ENCODE results near the gene ACAT1.
"Not testable (repeated sequence)": the region's sequence is repeated elsewhere in the genome, so short reads cannot be mapped to it uniquely, and the experiment has no call there.

ACAT1 gene

GRCh38 chr11:108121274-108122155 lies at the start of gene ACAT1:
Gene ACAT1, plus strand, starts transcription at chr11:108121567. Its CDS starts 40 bp downstream, at chr11:108121607.
- peak; percentile 91 for DNase-seq

- no peak for DNase-seq
Observed at GRCh38 chr11:108084811-108085210, 36.6 kb upstream of the ACAT1 start.

DNA sequence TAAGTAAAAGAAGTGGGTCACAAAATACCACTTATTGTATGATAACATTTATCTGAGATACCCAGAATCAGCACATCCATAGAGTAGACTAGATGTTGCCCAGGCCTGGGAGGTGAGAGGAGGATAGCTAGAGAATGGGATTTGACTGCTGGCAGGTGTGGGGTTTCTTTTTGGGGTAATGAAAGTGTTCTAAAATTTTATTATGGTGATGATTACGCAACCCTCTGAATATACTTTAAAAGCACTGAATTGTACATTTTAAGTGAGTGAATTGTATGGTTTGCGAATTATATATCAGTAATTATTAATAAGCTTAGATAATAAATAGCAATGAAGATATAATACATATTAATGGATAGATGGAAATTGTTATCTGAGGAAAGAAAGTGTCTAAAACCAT lies 35.7 kb upstream of the ACAT1 start:
- no peak for DNase-seq

GRCh38 chr11:108092134-108092533 lies 29.2 kb upstream of the ACAT1 start:
- DNase-seq, result no peak

DNA sequence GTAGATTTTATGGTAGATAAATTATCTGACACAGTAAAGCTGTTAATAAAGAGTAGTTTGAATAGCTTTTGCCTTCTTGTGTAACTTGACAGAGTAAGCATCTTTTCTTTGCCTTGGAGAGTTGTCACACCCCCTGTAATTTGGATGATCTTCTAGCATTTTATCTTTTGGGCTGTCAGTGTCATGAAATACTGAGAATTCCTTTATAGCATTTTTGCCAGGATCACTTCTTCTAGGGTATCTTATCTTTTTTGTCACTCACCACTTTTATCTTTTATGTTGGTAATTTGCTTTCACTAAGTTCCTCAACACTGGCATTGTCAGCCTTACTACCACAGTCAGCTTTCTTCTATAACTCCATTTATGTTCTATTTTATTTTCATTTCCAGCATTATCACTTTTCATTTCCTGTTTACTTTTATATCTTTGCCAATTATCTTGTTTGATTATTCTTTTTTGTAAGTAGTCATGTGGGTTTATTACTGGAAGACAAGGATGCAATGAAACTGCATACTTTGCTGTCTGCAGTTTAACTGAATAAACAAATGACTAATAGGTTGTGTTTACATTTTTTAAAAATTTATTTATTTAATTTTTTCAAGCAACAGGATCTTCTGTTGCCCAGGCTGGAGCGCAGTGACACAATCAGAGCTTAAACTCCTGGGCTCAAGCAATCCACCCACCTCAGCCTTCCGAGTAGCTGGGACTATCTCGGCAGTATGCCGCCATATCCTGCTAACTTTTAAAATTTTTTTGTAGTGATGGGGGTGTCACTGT lies 28.1 kb upstream of the ACAT1 start:
- no peak for DNase-seq

DNA sequence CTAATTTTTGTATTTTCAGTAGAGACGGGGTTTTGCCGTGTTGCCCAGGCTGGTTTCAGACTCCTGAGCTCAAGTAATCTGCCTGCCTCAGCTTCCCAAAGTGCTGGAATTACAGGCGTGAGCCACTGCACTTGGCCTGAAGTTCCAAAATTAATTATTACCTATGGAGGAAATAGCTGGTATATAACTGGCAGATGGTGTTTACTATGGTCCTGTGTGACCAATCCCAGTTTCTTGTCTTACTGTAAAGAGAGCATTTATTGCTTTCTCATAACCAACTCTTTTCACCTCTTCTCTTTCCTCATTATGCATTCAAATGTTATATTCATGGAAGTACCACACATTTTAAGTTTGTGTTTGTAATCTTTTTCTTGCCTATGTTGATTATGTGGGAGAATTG lies 24.2 kb upstream of the ACAT1 start:
- no peak for DNase-seq

GRCh38 chr11:108101090-108101775 lies 20.1 kb upstream of the ACAT1 start:
- no peak for DNase-seq

DNA sequence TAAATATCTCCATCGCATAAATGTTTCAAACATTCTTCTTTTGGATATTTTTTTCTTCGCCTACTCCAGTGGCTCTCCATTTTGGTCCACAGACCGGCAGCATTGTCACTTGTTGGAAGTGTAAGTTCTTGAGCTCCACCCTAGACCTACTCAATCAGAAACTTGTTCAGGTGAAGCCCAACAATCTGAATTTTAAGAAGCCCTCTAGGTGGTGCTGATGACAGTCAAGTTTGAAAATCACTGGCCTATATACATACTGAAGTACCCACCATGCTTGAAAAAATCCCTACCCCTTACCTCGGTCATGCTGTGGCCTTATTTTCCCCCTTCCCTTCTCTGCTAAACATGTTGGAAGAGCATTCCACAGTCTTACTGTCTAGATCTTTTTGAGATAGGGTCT lies 10.2 kb upstream of the ACAT1 start:
- no peak for DNase-seq

DNA sequence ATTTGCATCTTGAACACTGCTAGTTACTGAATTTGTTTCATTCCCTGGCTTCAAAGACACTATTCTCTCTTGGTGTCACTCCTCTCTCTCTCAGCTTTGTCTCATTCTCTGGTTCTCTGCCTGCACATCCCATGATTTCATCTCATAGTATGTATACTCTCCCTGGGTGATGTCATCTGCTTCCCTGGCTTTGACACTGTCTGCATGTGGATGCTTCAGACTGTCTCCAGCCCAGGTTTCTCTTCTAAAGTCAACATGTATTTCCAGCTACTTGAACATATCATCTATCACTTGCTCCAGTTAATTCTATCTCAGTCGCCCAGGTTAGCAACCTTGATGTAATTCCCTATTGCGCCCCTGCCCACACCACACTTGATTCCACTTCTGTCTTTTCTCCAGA lies 9.3 kb upstream of the ACAT1 start:
- DNase-seq, result no peak

DNA sequence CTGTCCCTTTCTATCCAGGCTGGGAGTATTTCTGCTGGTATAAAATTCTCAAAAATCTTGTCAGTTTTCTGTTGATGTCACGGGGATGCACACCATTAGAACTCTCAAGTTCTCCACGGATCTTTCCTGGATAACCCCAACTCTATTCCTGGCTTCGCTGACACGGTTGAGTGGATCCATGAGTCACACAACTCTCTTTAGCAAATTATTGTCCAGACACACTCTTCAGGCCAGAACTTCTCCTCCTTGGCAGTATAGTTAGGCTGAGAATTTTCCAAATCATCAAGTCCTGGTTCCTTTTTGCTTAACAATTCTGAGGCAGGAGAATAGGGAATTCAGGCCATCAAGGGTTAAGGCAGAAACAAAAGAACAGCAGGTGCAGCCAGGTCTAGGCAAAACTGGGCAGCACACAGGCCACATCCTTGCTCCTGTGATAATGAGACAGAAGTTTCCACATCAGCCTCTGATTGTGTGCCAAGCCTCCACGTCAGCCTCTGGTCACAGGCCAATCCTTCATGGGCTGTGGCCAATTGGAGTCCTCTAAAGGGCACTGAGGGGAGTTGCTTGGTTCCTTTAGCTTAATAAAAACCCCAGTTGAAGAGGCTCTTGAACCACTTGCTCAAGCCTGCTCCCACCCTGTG lies 5.7 kb upstream of the ACAT1 start:
- peak; percentile 99 for DNase-seq

DNA sequence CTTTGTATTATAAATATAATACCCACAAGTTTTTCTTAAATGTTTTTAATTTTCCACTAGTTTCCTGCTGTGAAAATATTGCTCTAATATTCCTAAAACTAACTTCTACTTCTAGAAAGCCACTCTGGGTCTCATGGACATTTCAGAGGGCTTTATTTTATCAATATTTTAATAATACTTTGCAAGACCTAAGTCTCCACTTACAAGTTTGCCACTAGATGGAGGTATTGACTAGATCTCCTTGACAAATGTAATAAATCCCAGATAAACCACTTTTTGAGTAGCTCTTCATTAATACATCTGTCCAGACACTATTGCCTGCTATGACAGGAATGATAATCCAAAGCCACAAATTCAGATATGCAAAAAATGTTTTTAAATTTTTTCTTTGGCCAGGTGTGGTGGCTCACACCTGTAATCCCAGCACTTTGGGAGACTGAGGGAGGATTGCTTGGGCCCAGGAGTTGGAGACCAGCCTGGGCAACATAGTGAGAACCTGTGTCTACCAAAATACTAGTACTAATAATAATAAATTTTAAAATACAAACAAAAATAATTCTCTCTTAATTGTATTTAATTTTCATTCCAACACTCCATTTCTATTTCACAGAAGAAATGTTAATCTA lies 3.5 kb upstream of the ACAT1 start:
- DNase-seq, result peak; percentile 76

DNA sequence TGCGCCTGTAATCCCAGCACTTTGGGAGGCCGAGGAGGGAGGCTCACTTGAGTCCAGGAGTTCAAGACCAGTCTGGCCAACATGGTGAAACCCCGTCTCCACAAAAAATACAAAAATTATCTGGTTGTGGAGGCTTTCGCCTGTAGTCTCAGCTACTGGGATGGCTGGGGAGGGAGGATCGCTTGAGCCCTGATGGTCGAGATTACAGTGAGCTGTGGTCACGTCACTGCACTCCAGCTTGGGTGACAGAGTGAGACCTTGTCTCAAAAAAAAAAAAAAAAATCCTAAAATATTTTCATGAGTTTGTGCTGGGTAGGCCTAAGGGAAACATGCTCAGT lies 462 bp upstream of the ACAT1 start:
- DNase-seq, result not testable (repeated sequence)

- DNase-seq, result peak; percentile 65
Observed at GRCh38 chr11:108122166-108122628, 830 bp downstream of the ACAT1 start.

DNA sequence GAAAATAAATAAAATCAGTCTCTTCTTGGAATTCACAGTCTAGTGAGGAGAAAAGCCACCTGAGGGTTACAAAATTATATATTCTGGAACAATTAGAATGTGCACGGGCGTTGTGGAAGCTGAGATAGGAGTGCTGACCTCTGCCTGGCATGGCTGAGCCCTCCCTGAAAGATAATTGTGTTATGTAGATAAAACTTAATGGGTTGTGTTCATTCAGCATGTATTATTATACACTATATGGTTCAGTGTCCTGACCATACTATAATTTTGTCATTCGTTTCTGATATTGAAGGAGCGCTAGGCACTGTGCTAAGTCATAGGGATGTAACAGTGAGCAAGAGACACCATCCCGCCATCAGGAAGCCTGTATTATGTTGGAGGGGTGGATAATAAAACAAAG lies 3.7 kb downstream of the ACAT1 start:
- DNase-seq, result no peak

GRCh38 chr11:108128772-108129171 lies 7.4 kb downstream of the ACAT1 start:
- DNase-seq, result no peak

DNA sequence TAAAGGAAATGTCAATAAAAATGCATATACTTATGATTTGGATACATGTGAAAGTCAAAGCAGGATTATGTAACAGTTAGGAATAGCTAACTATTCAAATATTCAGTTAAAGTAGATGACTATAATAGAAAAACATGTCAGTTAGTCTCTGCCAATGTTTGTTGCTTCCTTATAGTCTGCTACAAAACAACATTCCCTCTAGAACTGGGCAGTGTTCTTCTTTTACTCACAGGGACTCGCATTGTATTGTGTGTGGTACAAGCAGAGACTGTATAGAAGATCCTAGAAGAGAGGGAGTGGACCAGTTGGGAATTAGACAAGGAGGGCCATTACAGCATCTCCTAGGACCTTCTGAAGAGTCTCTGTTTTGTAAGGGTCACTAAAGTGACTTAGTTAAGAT lies 10.6 kb downstream of the ACAT1 start:
- DNase-seq, result no peak

DNA sequence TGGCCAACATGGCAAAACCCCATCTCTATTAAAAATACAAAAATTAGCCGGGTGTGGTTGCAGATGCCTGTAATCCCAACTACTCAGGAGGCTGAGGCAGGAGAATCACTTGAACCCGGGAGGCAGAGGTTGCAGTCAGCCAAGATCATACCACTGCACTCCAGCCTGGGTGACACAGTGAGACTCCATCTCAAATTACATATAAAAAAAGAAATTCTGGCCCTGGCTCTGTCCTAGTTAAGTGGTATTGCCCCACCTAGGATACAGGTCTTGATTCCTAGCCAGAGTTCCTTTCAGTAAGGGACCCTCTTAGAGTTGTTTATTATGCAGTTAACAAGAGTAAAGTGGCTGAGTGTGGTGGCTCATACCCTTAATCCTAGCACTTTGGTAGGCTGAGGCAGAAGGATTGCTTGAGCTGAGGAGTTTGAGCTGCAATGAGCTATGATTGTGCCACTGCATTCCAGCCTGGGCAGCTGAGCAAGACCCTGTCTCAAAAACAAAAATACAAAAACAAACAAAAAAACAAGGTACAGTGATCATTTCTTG lies 11.7 kb downstream of the ACAT1 start:
- not testable (repeated sequence) for DNase-seq

DNA sequence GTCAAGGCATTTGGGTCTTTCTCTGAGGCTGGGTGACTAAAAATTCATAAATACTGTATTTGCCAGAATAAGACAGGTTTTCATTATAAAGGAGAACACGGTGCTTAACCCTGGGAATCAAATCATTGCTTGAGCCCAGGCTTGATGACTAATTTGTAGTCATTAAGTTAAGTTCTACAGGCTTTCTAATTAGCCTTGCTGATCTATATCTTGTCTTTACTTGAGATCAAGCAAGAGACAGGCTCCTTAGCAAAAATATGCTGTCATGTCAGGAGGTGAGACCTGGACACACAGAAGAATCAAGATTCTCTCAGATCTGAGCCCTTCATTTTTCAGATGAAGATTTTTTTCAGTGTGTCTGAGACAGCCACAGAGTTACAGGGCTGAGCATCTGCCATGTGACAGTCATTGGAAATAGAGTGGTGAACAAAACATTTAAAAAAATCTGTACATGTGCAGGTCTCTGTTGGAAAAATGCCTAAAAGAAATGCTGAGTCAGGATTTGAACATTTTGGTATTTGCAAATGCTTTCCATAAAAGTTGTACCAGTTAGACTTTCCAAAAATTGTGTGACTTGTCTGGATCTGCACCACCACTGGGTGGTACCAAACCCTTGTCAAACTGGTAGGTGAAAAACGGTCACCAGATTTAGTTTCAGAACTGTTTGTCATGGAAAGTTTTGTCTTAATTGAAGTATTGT lies 14.6 kb downstream of the ACAT1 start:
- DNase-seq, result no peak

- no peak for DNase-seq
Observed at GRCh38 chr11:108137212-108137611, 15.8 kb downstream of the ACAT1 start.

DNA sequence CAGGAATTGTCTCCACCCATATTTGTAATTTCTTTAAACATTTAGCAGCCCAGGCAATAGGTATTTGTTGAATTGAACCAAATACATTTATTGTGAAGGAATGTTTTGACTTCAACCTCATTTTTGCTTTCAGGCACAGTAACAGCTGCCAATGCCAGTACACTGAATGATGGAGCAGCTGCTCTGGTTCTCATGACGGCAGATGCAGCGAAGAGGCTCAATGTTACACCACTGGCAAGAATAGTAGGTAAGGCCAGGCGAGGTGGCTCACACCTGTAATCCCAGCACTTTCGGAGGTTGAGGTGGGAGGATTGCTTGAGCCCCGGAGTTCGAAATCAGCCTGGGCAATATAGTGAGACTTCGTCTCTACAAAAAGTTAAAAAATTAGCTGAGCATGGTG lies 20.9 kb downstream of the ACAT1 start:
- DNase-seq, result no peak

DNA sequence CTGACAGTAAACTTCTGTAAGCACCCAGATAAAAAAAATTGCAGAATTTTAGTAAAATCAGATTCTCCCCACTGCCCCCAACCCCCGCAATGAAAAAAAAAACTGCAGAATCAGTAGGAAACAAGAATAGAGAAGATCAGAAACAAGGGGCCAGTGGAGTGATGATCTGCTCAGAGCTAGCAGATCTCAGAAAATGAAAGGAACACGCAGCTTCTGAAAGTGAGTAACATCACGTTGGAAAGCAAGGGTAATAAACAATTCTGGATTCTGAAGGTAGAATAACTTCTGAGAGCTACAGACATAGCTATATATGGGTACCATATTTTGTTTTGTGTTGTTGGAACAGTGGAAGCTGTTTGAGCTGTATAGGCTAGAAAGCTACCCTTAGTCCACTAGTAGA lies 23.2 kb downstream of the ACAT1 start:
- no peak for DNase-seq

GRCh38 chr11:108147150-108147549 lies 25.8 kb downstream of the ACAT1 start:
- DNase-seq, result no peak
